K562 (cell line): Measurements from ENCODE around the gene ZFR2. TPM values are rescaled to one million over a fixed set of nuclear protein-coding genes. Genes with fewer than 3 reads are reported as not detected.

Experiments
- AFF1 ChIP-seq, 2 experiments: fragments of 450-650 bp; IDR thresholded peaks; 2 replicates each; pipeline ENCODE4 v1.6.1; 2018; ENCODE audit warnings: mild to moderate bottlenecking in 2 of 2, low read depth in 1 of 2; ENCODE audit not compliant: partially characterized antibody in 2 of 2
- CTBP1 ChIP-seq: fragments of 450-650 bp; IDR thresholded peaks from 2 replicates; pipeline ENCODE4 v1.6.1; 2016; ENCODE audit warnings: borderline replicate concordance
- EHMT2 ChIP-seq: fragments of 450-650 bp; IDR thresholded peaks from 2 replicates; pipeline ENCODE4 v1.6.1; 2018; ENCODE audit warnings: antibody characterized with exemption
- ELF4 ChIP-seq: fragments of 450-650 bp; formaldehyde crosslinking; IDR thresholded peaks from 2 replicates; pipeline ENCODE4 v1.4.0; 2022; ENCODE audit warnings: missing genetic modification characterization
- HINFP ChIP-seq: fragments of 450-650 bp; conservative IDR thresholded peaks from 2 replicates; pipeline ENCODE4 v1.6.1; 2016; ENCODE audit warnings: missing genetic modification characterization, low read depth, mild to moderate bottlenecking, control low read depth, missing compliant biosample characterization
- KAT7 ChIP-seq: sonication (generic); formaldehyde crosslinking; IDR thresholded peaks from 2 replicates; pipeline ENCODE4 v1.8.0; 2022; ENCODE audit warnings: missing genetic modification reagents, mild to moderate bottlenecking, borderline replicate concordance
- NFIX ChIP-seq: fragments of 250-450 bp; sonication (Bioruptor Pico); IDR thresholded peaks from 2 replicates; pipeline ENCODE4 v1.4.0; 2020; ENCODE audit warnings: low read depth, mild to moderate bottlenecking, moderate library complexity
- SP2 ChIP-seq: IDR thresholded peaks from 2 replicates; pipeline ENCODE4 v1.6.1; 2011; ENCODE audit warnings: mild to moderate bottlenecking, low read depth, low read length, moderate library complexity; ENCODE audit not compliant: poor library complexity, severe bottlenecking; ENCODE audit errors: extremely low read depth
- TFAP4 ChIP-seq: sonication (generic); formaldehyde crosslinking; IDR thresholded peaks from 2 replicates; pipeline ENCODE4 v1.8.0; 2022; ENCODE audit warnings: missing genetic modification reagents, mild to moderate bottlenecking, moderate library complexity, borderline replicate concordance
- UBTF ChIP-seq, 2 experiments: IDR thresholded peaks; 2 replicates each; pipeline ENCODE4 v1.6.1; 2012; ENCODE audit warnings: improper control_type of control experiment in 2 of 2, low read depth in 2 of 2, low read length in 2 of 2, borderline replicate concordance in 1 of 2
- ZHX1 ChIP-seq: fragments of 150-350 bp; conservative IDR thresholded peaks from 2 replicates; pipeline ENCODE4 v1.6.1; 2014; ENCODE audit warnings: low read length
- polyA plus RNA-seq, 8 experiments: library from polyadenylated mRNA; depleted of rRNA in 4 of 8; stranded (reverse) in 5 of 8; unstranded in 3 of 8; fragments of >200 nt; fragmentation: Nextera tagmentation in 2 of 8; fragmentation: Illumina TruSeq in 1 of 8; extraction: Ambion mirVana in 2 of 8; extraction: Trizol in 1 of 8; gene quantifications; 2 replicates each; pipeline versions ENCODE4 v1.2.1 to v1.2.3, GENCODE V29; 2011 to 2014; ENCODE audit warnings: inconsistent platforms in 1 of 8, missing spikeins in 1 of 8
- total RNA-seq, 7 experiments: library from RNA; depleted of rRNA in 6 of 7; stranded (reverse); fragments of >200 nt in 6 of 7; fragmentation: Illumina TruSeq in 2 of 7; extraction: Trizol in 2 of 7; gene quantifications; 2 replicates each; pipeline versions ENCODE4 v1.2.1 to v1.2.3, GENCODE V29; 2011 to 2021; ENCODE audit warnings: low replicate concordance in 1 of 7

Gene ZFR2
- total and polyA plus RNA-seq, 9 of the 15 experiments (the other 6 are each of a cell fraction or from before 2014, with no cell fraction given) = 0.03 to 0.59 (median 0.07) TPM; not detected in 6

- TF ChIP-seq KAT7 (no peak), UBTF (IDR thresholded peaks at IDR 0.05; ENCODE audit: borderline replicate concordance in 1 of 2, low read depth in 2 of 2, low read length in 2 of 2) (no peak), ELF4 (CRISPR knock-in tag) (no peak), TFAP4 (0 out of 2 replicates have a peak, but pooled peaks have one; percentile 14), EHMT2 (no peak), ZHX1 (no peak), CTBP1 (no peak), HINFP (tag) (no peak), SP2 (no peak), NFIX (CRISPR knock-in tag) (no peak), AFF1 (IDR thresholded peaks at IDR 0.05; ENCODE audit: low read depth in 1 of 2, partially characterized antibody in 2 of 2) (no peak)
Observed at GRCh38 chr19:3783660-3784584, 84.9 kb downstream of the ZFR2 start (continued).
